Mesendoderm (in vitro differentiated cells): ENCODE data around the gene RCOR3.
"Not testable (repeated sequence)": the region's sequence is repeated elsewhere in the genome, so short reads cannot be mapped to it uniquely, and the experiment has no call there.

Experiments used
- DNase-seq: peaks from one replicate; pipeline ENCODE4 v3.0.0; 2013
- H2AK5ac ChIP-seq: 2 replicates; pipeline ENCODE4 v1.6.1; 2013; ENCODE audit warnings: low read length, inconsistent platforms
- H2BK120ac ChIP-seq: 2 replicates; pipeline ENCODE4 v1.6.1; 2013; ENCODE audit warnings: low read depth, mild to moderate bottlenecking, low read length, moderate library complexity, mixed read lengths
- H2BK15ac ChIP-seq: replicated peaks from 2 replicates; pipeline ENCODE4 v1.6.1; 2013; ENCODE audit warnings: low read depth, mild to moderate bottlenecking, moderate library complexity
- H2BK5ac ChIP-seq: 2 replicates; pipeline ENCODE4 v1.6.1; 2013; ENCODE audit warnings: low read length, inconsistent platforms
- H3K18ac ChIP-seq: 2 replicates; pipeline ENCODE4 v1.6.1; 2013; ENCODE audit warnings: mild to moderate bottlenecking, low read length, mixed read lengths
- H3K23ac ChIP-seq: one replicate; pipeline ENCODE4 v1.6.1; 2013; ENCODE audit warnings: low read length
- H3K27ac ChIP-seq: 2 replicates; pipeline ENCODE4 v1.5.1; 2013; ENCODE audit warnings: low read depth, mild to moderate bottlenecking, inconsistent platforms, low read length, moderate library complexity
- H3K27me3 ChIP-seq: 2 replicates; pipeline ENCODE4 v1.6.1; 2013; ENCODE audit warnings: low read length, control low read depth, mild to moderate bottlenecking, inconsistent platforms; ENCODE audit not compliant: insufficient read depth, poor library complexity
- H3K36me3 ChIP-seq: 2 replicates; pipeline ENCODE4 v1.6.1; 2013; ENCODE audit warnings: low read length, inconsistent platforms; ENCODE audit not compliant: control insufficient read depth, insufficient read depth
- H3K4ac ChIP-seq: one replicate; pipeline ENCODE4 v1.6.1; 2013; ENCODE audit warnings: low read depth, mild to moderate bottlenecking, low read length, moderate library complexity
- H3K4me1 ChIP-seq: 2 replicates; pipeline ENCODE4 v1.6.1; 2013; ENCODE audit warnings: low read depth, low read length, inconsistent platforms; ENCODE audit not compliant: control insufficient read depth
- H3K4me2 ChIP-seq: 2 replicates; pipeline ENCODE4 v1.6.1; 2013; ENCODE audit warnings: low read length
- H3K4me3 ChIP-seq: 2 replicates; pipeline ENCODE4 v1.5.1; 2013; ENCODE audit warnings: mild to moderate bottlenecking, low read length
- H3K56ac ChIP-seq: one replicate; pipeline ENCODE4 v1.6.1; 2013; ENCODE audit warnings: low read length
- H3K79me1 ChIP-seq: 2 replicates; pipeline ENCODE4 v1.6.1; 2013; ENCODE audit warnings: low read length, inconsistent platforms
- H3K79me2 ChIP-seq: 2 replicates; pipeline ENCODE4 v1.6.1; 2013; ENCODE audit warnings: mild to moderate bottlenecking, low read length; ENCODE audit not compliant: control insufficient read depth, insufficient read depth
- H3K9ac ChIP-seq: 2 replicates; pipeline ENCODE4 v1.6.1; 2013; ENCODE audit warnings: low read length, inconsistent platforms
- H4K5ac ChIP-seq: one replicate; pipeline ENCODE4 v1.6.1; 2013; ENCODE audit warnings: low read length
- H4K8ac ChIP-seq: one replicate; pipeline ENCODE4 v1.6.1; 2013; ENCODE audit warnings: low read depth, mild to moderate bottlenecking, control low read depth, low read length, moderate library complexity
- WGBS: extraction: QIAGEN DNeasy Blood & Tissue Kit; methylation state at CpG from one replicate; pipeline ENCODE4 v1.1.7; 2013; ENCODE audit warnings: low lambda C conversion rate, missing lambda C conversion rate; ENCODE audit not compliant: insufficient coverage; ENCODE audit errors: extremely low coverage; 5-methylcytosine and 5-hydroxymethylcytosine counted together

Gene RCOR3

GRCh38 chr1:211247921-211248320 is 11.2 kb upstream of the RCOR3 start:
- Histone ChIP-seq H3K4me2 (no peak overlapping the region), H2BK15ac (no peak overlapping the region), H3K9ac (no peak overlapping the region), H3K4ac (no peak overlapping the region), H3K79me1 (no peaks in the 10 kb centered on the region), H3K23ac (no peak overlapping the region), H3K4me1 (peaks cover 2% of the 10 kb centered on the region), H2BK120ac (no peak overlapping the region), H3K36me3 (no peaks in the 10 kb centered on the region), H3K4me3 (no peak overlapping the region), H2AK5ac (no peak overlapping the region), H3K79me2 (no peaks in the 10 kb centered on the region), H4K8ac (no peak overlapping the region), H3K27me3 (no peaks in the 10 kb centered on the region), H3K56ac (peak overlapping the region; percentile 26), H3K18ac (no peak overlapping the region), H4K5ac (no peak overlapping the region), H3K27ac (peak overlapping the region; percentile 39), H2BK5ac (peak overlapping the region; percentile 4)
- peak; percentile 80 for DNase-seq
- WGBS: no CpG with 5 or more reads among the region's 1 CpG

DNA sequence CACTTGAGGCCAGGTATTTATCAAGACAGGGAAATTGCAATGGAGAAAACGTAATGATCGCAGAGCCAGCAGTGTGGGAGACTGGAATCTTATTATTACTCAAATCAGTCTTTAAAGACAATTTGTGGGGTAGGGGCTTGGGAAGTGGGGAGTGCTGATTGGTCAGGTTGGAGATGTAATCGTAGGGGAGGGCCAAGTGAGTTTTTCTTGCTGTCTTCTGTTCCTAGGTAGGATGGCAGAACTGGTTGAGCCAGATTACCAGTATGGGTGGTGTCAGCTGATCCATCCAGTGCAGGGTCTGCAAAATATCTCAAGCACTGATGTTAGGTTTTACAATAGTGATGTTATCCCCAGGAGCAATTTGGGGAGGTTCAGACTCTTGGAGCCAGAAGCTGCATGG is 9.6 kb upstream of the RCOR3 start:
- not testable (repeated sequence) for H2AK5ac ChIP-seq, H3K4me1 ChIP-seq, H4K5ac ChIP-seq, H3K79me1 ChIP-seq, H3K9ac ChIP-seq, H2BK15ac ChIP-seq, H3K4me3 ChIP-seq, H3K27me3 ChIP-seq, H3K27ac ChIP-seq, H4K8ac ChIP-seq, H3K36me3 ChIP-seq, H3K4me2 ChIP-seq, H2BK120ac ChIP-seq, H3K23ac ChIP-seq, H2BK5ac ChIP-seq, H3K56ac ChIP-seq, H3K79me2 ChIP-seq
- WGBS: no CpG with 5 or more reads among the region's 3 CpGs
- Histone ChIP-seq H3K18ac (peak overlapping the region; percentile 80), H3K4ac (peak overlapping the region; percentile 12)
- DNase-seq: peak; percentile 18

DNA sequence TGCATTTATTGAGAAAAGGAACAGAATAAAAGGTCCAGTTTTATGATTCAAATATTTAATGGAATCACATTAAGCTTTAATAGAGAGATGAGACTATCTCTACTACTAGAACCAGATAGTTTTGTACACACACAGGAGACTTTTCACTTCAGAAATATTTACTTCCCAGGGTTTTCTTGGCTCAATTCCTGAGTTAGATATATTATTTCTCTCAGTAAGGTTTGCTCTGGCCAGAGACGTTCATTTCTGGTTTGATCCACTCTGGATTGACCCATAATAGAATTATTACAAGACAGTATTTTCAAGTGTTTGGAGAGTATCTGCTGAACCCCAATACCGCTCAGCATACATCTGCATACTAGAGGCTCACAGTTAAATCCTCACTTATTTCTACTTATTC is 1.3 kb upstream of the RCOR3 start:
- H3K56ac ChIP-seq: peak overlapping the region; percentile 86
- no peak overlapping the region for H3K4ac ChIP-seq
- peak overlapping the region; percentile 72 for H3K4me2 ChIP-seq
- H4K5ac ChIP-seq: no peak overlapping the region
- H3K9ac ChIP-seq: peak overlapping the region; percentile 97
- peak overlapping the region; percentile 6 for H4K8ac ChIP-seq
- no peaks in the 10 kb centered on the region for H3K4me1 ChIP-seq
- peak overlapping the region; percentile 40 for H2BK5ac ChIP-seq
- H3K27me3 ChIP-seq: no peaks in the 10 kb centered on the region
- DNase-seq: no peak
- no CpG with 5 or more reads among the region's 2 CpGs for WGBS
- H3K27ac ChIP-seq: peak overlapping the region; percentile 99
- no peak overlapping the region for H3K23ac ChIP-seq
- peak overlapping the region; percentile 60 for H3K4me3 ChIP-seq
- H3K18ac ChIP-seq: peak overlapping the region; percentile 97
- H3K36me3 ChIP-seq: no peaks in the 10 kb centered on the region
- peak overlapping the region; percentile 97 for H2BK15ac ChIP-seq
- H2AK5ac ChIP-seq: no peak overlapping the region
- peaks cover 2% of the 10 kb centered on the region for H3K79me1 ChIP-seq
- peaks cover 9% of the 10 kb centered on the region for H3K79me2 ChIP-seq
- H2BK120ac ChIP-seq: no peak overlapping the region

GRCh38 chr1:211258310-211258755 is 833 bp upstream of the RCOR3 start:
- Histone ChIP-seq H2BK15ac (peak overlapping the region; percentile 97), H3K4me1 (no peaks in the 10 kb centered on the region), H3K27me3 (no peaks in the 10 kb centered on the region), H3K27ac (peak overlapping the region; percentile 99), H3K9ac (peak overlapping the region; percentile 97), H3K4me3 (peak overlapping the region; percentile 60), H3K23ac (peak overlapping the region; percentile 59), H3K79me2 (peaks cover 9% of the 10 kb centered on the region), H3K18ac (peak overlapping the region; percentile 97), H3K36me3 (no peaks in the 10 kb centered on the region), H3K4me2 (peak overlapping the region; percentile 72), H2BK5ac (peak overlapping the region; percentile 97), H2BK120ac (peak overlapping the region; percentile 17), H3K56ac (peak overlapping the region; percentile 86), H2AK5ac (no peak overlapping the region), H4K8ac (peak overlapping the region; percentile 77), H3K4ac (peak overlapping the region; percentile 46), H3K79me1 (peaks cover 2% of the 10 kb centered on the region), H4K5ac (peak overlapping the region; percentile 35)
- no CpG with 5 or more reads among the region's 17 CpGs for WGBS
- peak; percentile 93 for DNase-seq

DNA sequence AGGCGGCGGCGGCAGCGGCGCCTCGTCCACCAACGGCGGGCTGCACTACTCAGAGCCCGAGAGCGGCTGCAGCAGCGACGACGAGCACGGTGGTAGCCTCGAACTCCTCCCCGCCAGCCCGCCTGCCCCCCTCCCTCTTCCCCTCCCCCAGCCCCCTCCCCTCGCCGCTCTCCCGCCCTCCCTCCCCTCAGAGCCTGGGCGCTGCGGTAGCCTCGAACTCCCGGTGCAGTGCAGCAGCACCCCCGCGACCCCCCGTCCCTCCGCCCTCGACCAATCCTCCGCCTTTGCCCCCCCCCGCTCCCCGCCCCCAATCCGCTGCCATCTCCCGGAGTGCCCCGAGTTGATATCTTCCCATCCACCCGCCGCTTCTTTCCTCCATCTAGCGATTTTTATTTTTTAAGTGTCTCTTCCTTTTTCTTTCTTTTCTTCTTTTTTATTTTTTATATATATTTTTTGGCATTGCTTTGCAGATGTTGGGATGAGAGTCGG is 516 bp downstream of the RCOR3 start:
- Histone ChIP-seq H2BK120ac (peak overlapping the region; percentile 97), H4K5ac (no peak overlapping the region), H2BK15ac (no peak overlapping the region), H3K79me1 (peaks cover 2% of the 10 kb centered on the region), H3K23ac (peak overlapping the region; percentile 80), H3K79me2 (peaks cover 11% of the 10 kb centered on the region), H4K8ac (no peak overlapping the region), H3K4me1 (no peaks in the 10 kb centered on the region), H3K27me3 (no peaks in the 10 kb centered on the region), H3K9ac (peak overlapping the region; percentile 96), H3K36me3 (no peaks in the 10 kb centered on the region), H2BK5ac (peak overlapping the region; percentile 91), H3K4me2 (peak overlapping the region; percentile 32), H3K4me3 (peak overlapping the region; percentile 94), H3K27ac (peak overlapping the region; percentile 100), H3K56ac (peak overlapping the region; percentile 99), H3K4ac (peak overlapping the region; percentile 98), H3K18ac (peak overlapping the region; percentile 94), H2AK5ac (no peak overlapping the region)
- DNase-seq: no peak
- no CpG with 5 or more reads among the region's 39 CpGs for WGBS
